GM21786 (cell line): Measurements from ENCODE around the gene PAX7.

Experiments used
- ATAC-seq: cut with Tn5 transposase; IDR thresholded peaks from one replicate; pipeline ENCODE4 v1.9.1; 2021; ENCODE audit not compliant: unreplicated experiment

PAX7 gene

GRCh38 chr1:18789246-18789645 lies 158.6 kb downstream of the PAX7 start:
- no peak for ATAC-seq

GRCh38 chr1:18792747-18793146 lies 162.1 kb downstream of the PAX7 start:
- no peak for ATAC-seq

GRCh38 chr1:18793164-18793563 lies 162.5 kb downstream of the PAX7 start:
- ATAC-seq, result no peak

GRCh38 chr1:18794051-18794450 lies 163.4 kb downstream of the PAX7 start:
- ATAC-seq, result no peak

- ATAC-seq, result no peak
Measured at GRCh38 chr1:18794561-18794960, 163.9 kb downstream of the PAX7 start.

- no peak for ATAC-seq
Measured at GRCh38 chr1:18795002-18795689, 164.5 kb downstream of the PAX7 start.

- no peak for ATAC-seq
Measured at GRCh38 chr1:18796950-18797349, 166.3 kb downstream of the PAX7 start.
